Testis (tissue), 2 donors: ENCODE results near the gene OXNAD1.

Source experiments
- CTCF ChIP-seq, 3 experiments: fragments of 450-650 bp in 2 of 3; fragments of 200-600 bp in 1 of 3; sonication (generic) in 1 of 3; IDR thresholded peaks; one replicate each; pipeline ENCODE4 v1.5.1; 2016 to 2019; ENCODE audit warnings: antibody characterized with exemption in 3 of 3, mild to moderate bottlenecking in 2 of 3, moderate library complexity in 1 of 3
- POLR2A ChIP-seq: fragments of 450-650 bp; IDR thresholded peaks from one replicate; pipeline ENCODE4 v1.6.1; 2017; ENCODE audit warnings: antibody characterized with exemption, mild to moderate bottlenecking, moderate library complexity

DNA sequence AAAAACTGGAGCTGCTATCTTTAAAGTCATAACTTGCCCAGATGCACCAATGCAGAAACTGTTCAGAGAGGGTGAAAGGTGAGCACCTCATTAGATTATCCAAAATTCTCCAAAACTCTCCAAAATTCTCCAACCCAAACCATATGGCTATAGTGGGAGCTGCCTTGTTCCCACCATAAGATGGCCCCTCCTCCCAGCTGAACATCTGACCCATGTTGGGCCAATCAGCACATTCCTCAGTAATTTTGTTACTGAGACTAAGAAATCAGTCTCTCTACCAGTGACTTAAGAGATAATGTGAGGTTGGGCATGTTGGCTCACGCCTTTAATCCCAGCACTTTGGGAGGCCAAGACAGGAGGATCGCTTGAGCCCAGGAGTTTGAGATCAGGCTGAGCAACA, 33.0 kb upstream of the OXNAD1 start:
- no peak for TF ChIP-seq CTCF (IDR thresholded peaks at IDR 0.05)
- no peak for TF ChIP-seq POLR2A
